GM19240 (cell line): ENCODE results near the gene PROM1.
A peak's percentile ranks its signal among the peaks of the same experiment; 100 is the strongest.

Source experiments
- DNase-seq: peaks from one replicate; pipeline ENCODE4 v3.0.0; 2011; ENCODE audit warnings: low spot score; ENCODE audit not compliant: insufficient read length

The PROM1 gene

GRCh38 chr4:16029886-16030285, 53.9 kb downstream of the PROM1 start:
- no peak for DNase-seq

- DNase-seq, result no peak
These were observed 54.6 kb downstream of the PROM1 start for GRCh38 chr4:16029262-16029661.

- DNase-seq, result no peak
These were observed 56.2 kb downstream of the PROM1 start for GRCh38 chr4:16027626-16028025.

GRCh38 chr4:16027114-16027513, 56.7 kb downstream of the PROM1 start:
- no peak for DNase-seq

- no peak for DNase-seq
These were observed 57.6 kb downstream of the PROM1 start for GRCh38 chr4:16026160-16026761.

GRCh38 chr4:16025268-16025667, 58.6 kb downstream of the PROM1 start:
- DNase-seq, result no peak

- no peak for DNase-seq
These were observed 59.9 kb downstream of the PROM1 start for GRCh38 chr4:16023776-16024408.

GRCh38 chr4:16021804-16022560, 61.8 kb downstream of the PROM1 start:
- no peak for DNase-seq

GRCh38 chr4:16019649-16020048, 64.2 kb downstream of the PROM1 start:
- DNase-seq, result no peak

GRCh38 chr4:16018841-16019240, 65.0 kb downstream of the PROM1 start:
- no peak for DNase-seq

GRCh38 chr4:16018061-16018676, 65.7 kb downstream of the PROM1 start:
- no peak for DNase-seq

GRCh38 chr4:16016536-16016935, 67.3 kb downstream of the PROM1 start:
- DNase-seq, result no peak

GRCh38 chr4:16011173-16011572, 72.7 kb downstream of the PROM1 start:
- no peak for DNase-seq

GRCh38 chr4:16009153-16009552, 74.7 kb downstream of the PROM1 start:
- no peak for DNase-seq

GRCh38 chr4:16007471-16008095, 76.2 kb downstream of the PROM1 start:
- DNase-seq, result no peak

- no peak for DNase-seq
These were observed 76.9 kb downstream of the PROM1 start for GRCh38 chr4:16006771-16007446.

- no peak for DNase-seq
These were observed 78.1 kb downstream of the PROM1 start for GRCh38 chr4:16005676-16006075.

- DNase-seq, result peak; percentile 60
These were observed 82.4 kb downstream of the PROM1 start for GRCh38 chr4:16001484-16001858.

- DNase-seq, result no peak
These were observed 82.9 kb downstream of the PROM1 start for GRCh38 chr4:16000708-16001483.

GRCh38 chr4:15996773-15997172, 87.0 kb downstream of the PROM1 start:
- no peak for DNase-seq
